ENCODE results near the gene FAM168B. TPM values are rescaled to one million over a fixed set of nuclear protein-coding genes. Genes with fewer than 3 reads are reported as not detected.
"Not testable (repeated sequence)": the region's sequence is repeated elsewhere in the genome, so short reads cannot be mapped to it uniquely, and the experiment has no call there.

Gene FAM168B
- total RNA-seq, 1 experiment from 2014 or later: 79.6 TPM

DNA sequence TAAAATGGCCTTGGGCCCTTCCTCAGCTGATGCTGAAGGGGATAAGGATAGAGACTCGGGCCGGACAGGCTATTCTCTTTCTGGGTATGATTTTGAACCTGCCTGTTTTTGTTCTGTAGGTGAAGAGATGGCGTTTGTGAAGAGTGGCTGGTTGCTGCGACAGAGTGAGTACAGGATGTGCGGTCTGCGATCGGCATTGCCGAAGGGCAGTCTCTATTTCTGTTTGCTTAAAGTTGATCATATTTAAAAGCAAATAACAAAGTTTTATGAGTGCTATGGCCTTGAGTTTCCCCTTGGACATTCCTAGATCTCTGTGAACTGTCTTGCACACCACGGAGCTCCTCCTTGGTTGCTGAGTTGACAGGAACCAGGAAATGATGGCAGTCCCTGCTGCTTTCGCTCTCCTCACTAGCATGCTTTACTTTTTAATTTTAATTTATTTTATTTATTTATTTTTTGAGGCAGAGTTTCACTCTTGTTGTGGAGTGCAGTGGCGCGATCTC, 27.6 kb upstream of the FAM168B start:
- no peak for TF ChIP-seq EZH2 (IDR thresholded peaks at IDR 0.05; ENCODE audit: low read depth)
- TF ChIP-seq, protein P1, sequence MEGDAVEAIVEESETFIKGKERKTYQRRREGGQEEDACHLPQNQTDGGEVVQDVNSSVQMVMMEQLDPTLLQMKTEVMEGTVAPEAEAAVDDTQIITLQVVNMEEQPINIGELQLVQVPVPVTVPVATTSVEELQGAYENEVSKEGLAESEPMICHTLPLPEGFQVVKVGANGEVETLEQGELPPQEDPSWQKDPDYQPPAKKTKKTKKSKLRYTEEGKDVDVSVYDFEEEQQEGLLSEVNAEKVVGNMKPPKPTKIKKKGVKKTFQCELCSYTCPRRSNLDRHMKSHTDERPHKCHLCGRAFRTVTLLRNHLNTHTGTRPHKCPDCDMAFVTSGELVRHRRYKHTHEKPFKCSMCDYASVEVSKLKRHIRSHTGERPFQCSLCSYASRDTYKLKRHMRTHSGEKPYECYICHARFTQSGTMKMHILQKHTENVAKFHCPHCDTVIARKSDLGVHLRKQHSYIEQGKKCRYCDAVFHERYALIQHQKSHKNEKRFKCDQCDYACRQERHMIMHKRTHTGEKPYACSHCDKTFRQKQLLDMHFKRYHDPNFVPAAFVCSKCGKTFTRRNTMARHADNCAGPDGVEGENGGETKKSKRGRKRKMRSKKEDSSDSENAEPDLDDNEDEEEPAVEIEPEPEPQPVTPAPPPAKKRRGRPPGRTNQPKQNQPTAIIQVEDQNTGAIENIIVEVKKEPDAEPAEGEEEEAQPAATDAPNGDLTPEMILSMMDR (conservative IDR thresholded peaks at IDR 0.05): no peak
- Histone ChIP-seq H3K4me2 (no peak overlapping the region), H3K27me3 (ENCODE audit: insufficient read depth, low read depth) (no peaks in the 10 kb centered on the region), H3K9me2 (ENCODE audit: insufficient read depth) (no peaks in the 10 kb centered on the region), H3K9me3 (ENCODE audit: insufficient read depth, low read depth) (no peaks in the 10 kb centered on the region), H3K79me2 (ENCODE audit: low read depth) (peaks cover 69% of the 10 kb centered on the region), H3K4me1 (replicated peaks; ENCODE audit: insufficient read depth) (no peaks in the 10 kb centered on the region), H3F3A (ENCODE audit: insufficient read depth, low read depth) (peaks cover 5% of the 10 kb centered on the region; the same call in 1 of the 2 replicates), H2AFZ (no peak overlapping the region), H3K4me3 (no peak overlapping the region), H3K36me3 (ENCODE audit: low read depth) (no peaks in the 10 kb centered on the region), H4K20me1 (ENCODE audit: insufficient read depth) (peaks cover 61% of the 10 kb centered on the region), H3K27ac (no peak overlapping the region)
- no TSS peak for BruUV-seq (replicated peaks)
- ChIA-PET POLR2A (ENCODE audit: unreplicated experiment) (no interaction called here), CTCF (no interaction called here)
- DNase-seq: no peak
- intact Hi-C loops (cut with micrococcal nuclease; ENCODE audit: unreplicated experiment): no loop called here

DNA sequence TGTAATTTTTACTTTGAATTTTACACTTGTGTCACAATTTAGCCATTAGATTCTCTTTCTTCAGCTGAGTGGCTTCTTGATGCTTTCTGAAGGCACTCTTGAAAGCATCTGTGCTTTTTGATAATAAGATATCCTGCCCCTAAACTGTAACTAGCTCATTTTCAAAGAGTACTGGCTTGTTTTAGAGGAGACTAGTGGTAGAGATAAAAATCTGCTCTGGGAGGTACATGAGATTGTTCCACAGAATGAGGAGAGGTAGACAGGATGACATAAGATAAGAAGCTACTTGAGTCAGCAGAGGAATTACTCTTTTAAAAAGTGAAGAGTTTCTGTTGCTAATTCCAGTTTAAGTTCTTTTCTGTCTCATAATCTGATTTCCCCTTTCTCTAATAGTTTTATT, 22.5 kb upstream of the FAM168B start:
- peaks cover 73% of the 10 kb centered on the region for H4K20me1 ChIP-seq (ENCODE audit: insufficient read depth)
- no peaks in the 10 kb centered on the region for H3K4me1 ChIP-seq (replicated peaks; ENCODE audit: insufficient read depth)
- POLR2A ChIA-PET (ENCODE audit: unreplicated experiment): no interaction called here
- H3K9me2 ChIP-seq (ENCODE audit: insufficient read depth): no peaks in the 10 kb centered on the region
- no TSS peak for BruUV-seq (replicated peaks)
- no peak overlapping the region for H3K27ac ChIP-seq
- H3K4me3 ChIP-seq: no peak overlapping the region
- CTCF ChIA-PET: no interaction called here
- no peaks in the 10 kb centered on the region for H3K27me3 ChIP-seq (ENCODE audit: insufficient read depth, low read depth)
- H3K9me3 ChIP-seq (ENCODE audit: insufficient read depth, low read depth): no peaks in the 10 kb centered on the region
- intact Hi-C loops (cut with micrococcal nuclease; ENCODE audit: unreplicated experiment): no loop called here
- TF ChIP-seq, protein P1 (conservative IDR thresholded peaks at IDR 0.05): no peak
- no peak for TF ChIP-seq EZH2 (IDR thresholded peaks at IDR 0.05; ENCODE audit: low read depth)
- no peak overlapping the region for H3K4me2 ChIP-seq
- H2AFZ ChIP-seq: no peak overlapping the region
- H3K36me3 ChIP-seq (ENCODE audit: low read depth): peaks cover 9% of the 10 kb centered on the region; the same call in 1 of the 2 replicates
- H3K79me2 ChIP-seq (ENCODE audit: low read depth): peaks cover 97% of the 10 kb centered on the region
- DNase-seq: no peak
- peaks cover 5% of the 10 kb centered on the region; the same call in 1 of the 2 replicates for H3F3A ChIP-seq (ENCODE audit: insufficient read depth, low read depth)

DNA sequence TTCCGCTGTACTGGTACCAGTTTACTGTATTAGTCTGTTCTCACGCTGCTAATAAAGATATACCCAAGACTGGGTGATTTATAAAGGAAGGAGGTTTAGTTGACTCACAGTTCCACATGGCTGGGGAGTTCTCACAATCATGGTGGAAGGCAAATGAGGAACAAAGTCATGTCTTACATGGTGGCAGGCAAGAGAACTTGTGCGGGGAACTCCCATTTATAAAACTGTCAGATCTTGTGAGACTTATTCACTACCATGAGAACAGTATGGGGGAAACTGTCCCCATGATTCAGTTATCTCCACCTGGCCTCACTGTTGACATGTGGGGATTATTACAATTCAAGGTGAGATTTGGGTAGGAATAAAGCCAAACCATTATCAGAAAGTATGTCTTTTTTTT, 21.7 kb upstream of the FAM168B start:
- H3K4me1 ChIP-seq (replicated peaks; ENCODE audit: insufficient read depth); H3K9me2 ChIP-seq (ENCODE audit: insufficient read depth); H3K27ac ChIP-seq; POLR2A ChIA-PET (ENCODE audit: unreplicated experiment); H3K4me3 ChIP-seq; DNase-seq; H3K9me3 ChIP-seq (ENCODE audit: insufficient read depth, low read depth); BruUV-seq (replicated peaks); CTCF ChIA-PET; H2AFZ ChIP-seq; H3K4me2 ChIP-seq; H3F3A ChIP-seq (ENCODE audit: insufficient read depth, low read depth); H3K27me3 ChIP-seq (ENCODE audit: insufficient read depth, low read depth); intact Hi-C loops (cut with micrococcal nuclease; ENCODE audit: unreplicated experiment): not testable (repeated sequence)
- Histone ChIP-seq H3K79me2 (ENCODE audit: low read depth) (peaks cover 97% of the 10 kb centered on the region), H4K20me1 (ENCODE audit: insufficient read depth) (peaks cover 76% of the 10 kb centered on the region), H3K36me3 (ENCODE audit: low read depth) (peaks cover 12% of the 10 kb centered on the region; the same call in 1 of the 2 replicates)
